GM19240 (cell line): ENCODE results near the gene IL12RB1.
"Not testable (repeated sequence)": the region's sequence is repeated elsewhere in the genome, so short reads cannot be mapped to it uniquely, and the experiment has no call there.

Experiments used
- DNase-seq: peaks from one replicate; pipeline ENCODE4 v3.0.0; 2011; ENCODE audit warnings: low spot score; ENCODE audit not compliant: insufficient read length

The IL12RB1 gene

GRCh38 chr19:18089726-18090125 is 3.0 kb upstream of the IL12RB1 start:
- DNase-seq: no peak

GRCh38 chr19:18089096-18089541 is 2.4 kb upstream of the IL12RB1 start:
- not testable (repeated sequence) for DNase-seq

- DNase-seq: no peak
Measured at GRCh38 chr19:18085702-18086457, 854 bp downstream of the IL12RB1 start.

GRCh38 chr19:18083929-18084684 is 2.6 kb downstream of the IL12RB1 start:
- DNase-seq: no peak

GRCh38 chr19:18074192-18074591 is 12.5 kb downstream of the IL12RB1 start:
- DNase-seq: no peak

GRCh38 chr19:18073197-18073596 is 13.5 kb downstream of the IL12RB1 start:
- DNase-seq: no peak

GRCh38 chr19:18072335-18072734 is 14.4 kb downstream of the IL12RB1 start:
- DNase-seq: no peak

- DNase-seq: no peak
Measured at GRCh38 chr19:18070181-18070580, 16.6 kb downstream of the IL12RB1 start.

- DNase-seq: no peak
Measured at GRCh38 chr19:18069383-18069782, 17.4 kb downstream of the IL12RB1 start.

- DNase-seq: no peak
Measured at GRCh38 chr19:18068395-18068794, 18.3 kb downstream of the IL12RB1 start.

- no peak for DNase-seq
Measured at GRCh38 chr19:18065173-18065495, 21.6 kb downstream of the IL12RB1 start.

GRCh38 chr19:18063463-18063862 is 23.3 kb downstream of the IL12RB1 start:
- DNase-seq: no peak

- DNase-seq: no peak
Measured at GRCh38 chr19:18062028-18062427, 24.7 kb downstream of the IL12RB1 start.

- DNase-seq: no peak
Measured at GRCh38 chr19:18060472-18060871, 26.3 kb downstream of the IL12RB1 start.

- no peak for DNase-seq
Measured at GRCh38 chr19:18059902-18060301, 26.8 kb downstream of the IL12RB1 start.

- no peak for DNase-seq
Measured at GRCh38 chr19:18059297-18059696, 27.4 kb downstream of the IL12RB1 start.

GRCh38 chr19:18058208-18059009 is 28.3 kb downstream of the IL12RB1 start:
- DNase-seq: peak; percentile 78

- no peak for DNase-seq
Measured at GRCh38 chr19:18057557-18057956, 29.2 kb downstream of the IL12RB1 start.

GRCh38 chr19:18055967-18056366 is 30.8 kb downstream of the IL12RB1 start:
- no peak for DNase-seq

- DNase-seq: no peak
Measured at GRCh38 chr19:18053576-18054219, 33.0 kb downstream of the IL12RB1 start.

GRCh38 chr19:18051887-18052286 is 34.8 kb downstream of the IL12RB1 start:
- DNase-seq: no peak

GRCh38 chr19:18049385-18049784 is 37.3 kb downstream of the IL12RB1 start:
- no peak for DNase-seq
